GM23338 (cell line): Measurements from ENCODE around the gene DCDC1. TPM values are rescaled to one million over a fixed set of nuclear protein-coding genes. Genes with fewer than 3 reads are reported as not detected.

Source experiments
- ATAC-seq: fragments of 200-7000 bp; cut with Tn5 transposase; 3 replicates; pipeline ENCODE4 v1.9.1; 2020
- DNase-seq: peaks from one replicate; pipeline ENCODE4 v3.0.0-alpha.2; 2015; ENCODE audit warnings: low spot score
- H2AFZ ChIP-seq: fragments of 200-600 bp; sonication (generic); 2 replicates; pipeline ENCODE4 v1.8.0; 2016; ENCODE audit warnings: antibody characterized with exemption, mild to moderate bottlenecking, moderate library complexity
- H3F3A ChIP-seq: fragments of 200-600 bp; sonication (generic); replicated peaks from 2 replicates; pipeline ENCODE4 v1.8.0; 2017; ENCODE audit warnings: antibody characterized with exemption, mixed run types, low read depth
- H3K27ac ChIP-seq: fragments of 200-600 bp; sonication (generic); 2 replicates; pipeline ENCODE4 v1.6.1; 2016; ENCODE audit warnings: low read depth
- H3K27me3 ChIP-seq: fragments of 200-600 bp; sonication (generic); 2 replicates; pipeline ENCODE4 v1.8.0; 2016; ENCODE audit warnings: mild to moderate bottlenecking, mixed run types, moderate library complexity; ENCODE audit not compliant: insufficient read depth
- H3K36me3 ChIP-seq: fragments of 200-600 bp; sonication (generic); 2 replicates; pipeline ENCODE4 v1.8.0; 2016; ENCODE audit warnings: mild to moderate bottlenecking; ENCODE audit not compliant: insufficient read depth
- H3K4me1 ChIP-seq: fragments of 200-600 bp; sonication (generic); 2 replicates; pipeline ENCODE4 v1.8.0; 2016; ENCODE audit warnings: mild to moderate bottlenecking, moderate library complexity; ENCODE audit not compliant: insufficient read depth
- H3K4me2 ChIP-seq: fragments of 200-600 bp; sonication (generic); 2 replicates; pipeline ENCODE4 v1.7.1; 2017; ENCODE audit warnings: mixed run types
- H3K4me3 ChIP-seq: fragments of 200-600 bp; sonication (generic); 2 replicates; pipeline ENCODE4 v1.6.1; 2016; ENCODE audit warnings: mixed run types
- H3K79me2 ChIP-seq: fragments of 200-600 bp; sonication (generic); replicated peaks from 2 replicates; pipeline ENCODE4 v1.8.0; 2017; ENCODE audit warnings: mild to moderate bottlenecking; ENCODE audit not compliant: insufficient read depth
- H3K9me2 ChIP-seq: fragments of 200-600 bp; sonication (generic); 2 replicates; pipeline ENCODE4 v1.8.0; 2017; ENCODE audit not compliant: insufficient read depth
- H4K20me1 ChIP-seq: fragments of 200-600 bp; sonication (generic); replicated peaks from 2 replicates; pipeline ENCODE4 v1.8.0; 2017; ENCODE audit warnings: mild to moderate bottlenecking; ENCODE audit not compliant: insufficient read depth
- H3K27ac Mint-ChIP-seq: 2 replicates; pipeline ENCODE4 v1.8.0; 2020; ENCODE audit warnings: inconsistent platforms, mild to moderate bottlenecking, moderate library complexity, mixed read lengths
- H3K27me3 Mint-ChIP-seq: 3 replicates; pipeline ENCODE4 v1.8.0; 2022; ENCODE audit warnings: low read depth, mild to moderate bottlenecking, moderate library complexity, mixed read lengths, inconsistent platforms; ENCODE audit not compliant: insufficient read depth, poor library complexity
- H3K36me3 Mint-ChIP-seq: 3 replicates; pipeline ENCODE4 v1.8.0; 2021; ENCODE audit warnings: low read depth, mild to moderate bottlenecking, inconsistent platforms, moderate library complexity, mixed read lengths
- H3K4me1 Mint-ChIP-seq: 3 replicates; pipeline ENCODE4 v1.8.0; 2020; ENCODE audit warnings: mild to moderate bottlenecking, inconsistent platforms, mixed read lengths
- H3K4me3 Mint-ChIP-seq: 3 replicates; pipeline ENCODE4 v1.8.0; 2021; ENCODE audit warnings: moderate library complexity, mild to moderate bottlenecking, inconsistent platforms, mixed read lengths
- H3K9me3 Mint-ChIP-seq: 3 replicates; pipeline ENCODE4 v1.8.0; 2020; ENCODE audit warnings: moderate library complexity, mild to moderate bottlenecking, inconsistent platforms, mixed read lengths
- CREB1 ChIP-seq: fragments of 250-450 bp; sonication (Bioruptor Pico); IDR thresholded peaks from 2 replicates; pipeline ENCODE4 v1.5.0; 2020; ENCODE audit warnings: low read depth, mild to moderate bottlenecking, moderate library complexity
- EZH2 ChIP-seq: fragments of 200-600 bp; sonication (generic); IDR thresholded peaks from one replicate; pipeline ENCODE4 v1.8.0; 2017; ENCODE audit warnings: antibody characterized with exemption, mild to moderate bottlenecking, low read depth; ENCODE audit not compliant: unreplicated experiment
- EZH2phosphoT487 ChIP-seq: fragments of 200-600 bp; sonication (generic); IDR thresholded peaks from one replicate; pipeline ENCODE4 v1.8.1; 2018; ENCODE audit warnings: antibody characterized with exemption; ENCODE audit not compliant: unreplicated experiment
- JUNB ChIP-seq: IDR thresholded peaks from one replicate; pipeline ENCODE4 v1.6.1; 2016; ENCODE audit warnings: antibody characterized with exemption; ENCODE audit not compliant: unreplicated experiment
- POLR2AphosphoS5 ChIP-seq: IDR thresholded peaks from 2 replicates; pipeline ENCODE4 v1.6.1; 2016; ENCODE audit warnings: antibody characterized with exemption, low read depth
- REST ChIP-seq: IDR thresholded peaks from one replicate; pipeline ENCODE4 v1.6.1; 2018; ENCODE audit warnings: antibody characterized with exemption; ENCODE audit not compliant: unreplicated experiment
- ZNF114 ChIP-seq: fragments of 250-450 bp; sonication (Bioruptor Pico); IDR thresholded peaks from 2 replicates; pipeline ENCODE4 v1.5.0; 2020; ENCODE audit warnings: mild to moderate bottlenecking, moderate library complexity
- ZNF331 ChIP-seq: fragments of 250-450 bp; sonication (Bioruptor Pico); IDR thresholded peaks from 2 replicates; pipeline ENCODE4 v1.5.0; 2020; ENCODE audit warnings: low read depth, mild to moderate bottlenecking, moderate library complexity
- polyA plus RNA-seq: library from polyadenylated mRNA; unstranded; fragments of >200 nt; fragmentation: Nextera tagmentation; extraction: Ambion mirVana; gene quantifications from 2 replicates; pipeline ENCODE4 v1.2.1, GENCODE V29; 2016
- total RNA-seq: library from RNA; depleted of rRNA; stranded (reverse); fragments of >200 nt; shearing (Covaris generic); gene quantifications from 2 replicates; pipeline ENCODE4 v1.2.3, GENCODE V29; 2014
- TF ChIP-seq, protein P1 (sequence below), 2 experiments: fragments of 200-600 bp in 1 of 2; sonication (generic) in 1 of 2; conservative IDR thresholded peaks; 2 replicates each; pipeline versions ENCODE4 v1.5.1 to v1.6.1; 2016 to 2017; ENCODE audit warnings: antibody characterized with exemption in 2 of 2, low read depth in 2 of 2, mild to moderate bottlenecking in 2 of 2, moderate library complexity in 1 of 2
- TF ChIP-seq, protein P2 (sequence below): fragments of 250-450 bp; sonication (Bioruptor Pico); IDR thresholded peaks from 2 replicates; pipeline ENCODE4 v1.5.0; 2020; ENCODE audit warnings: mild to moderate bottlenecking, moderate library complexity
- TF ChIP-seq, protein P3 (sequence below): IDR thresholded peaks from 2 replicates; pipeline ENCODE4 v1.6.1; 2016; ENCODE audit warnings: antibody characterized with exemption

DCDC1 gene
- total and polyA plus RNA-seq, 2 experiments from 2014 or later, result 0.56 to 0.58 TPM

DNA sequence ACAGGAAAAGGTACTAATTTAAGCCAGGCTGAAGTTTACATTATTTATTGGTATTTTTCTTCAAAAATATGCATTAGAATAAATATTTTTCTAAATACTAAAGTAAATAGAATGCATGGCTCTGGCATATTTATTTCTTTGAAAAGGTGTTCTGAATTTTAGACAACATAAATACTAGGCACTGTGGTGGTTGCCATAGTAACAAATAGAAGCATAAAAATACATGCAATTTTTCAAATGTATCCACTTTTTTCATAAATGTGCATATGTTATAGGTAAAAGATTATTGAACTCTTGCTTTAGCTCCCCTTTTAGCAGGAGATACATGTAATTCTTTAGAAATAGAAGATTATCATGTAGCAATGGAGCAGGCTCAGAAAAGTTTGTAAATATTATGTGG, 18.4 kb downstream of the DCDC1 start:
- no peak overlapping the region for H2AFZ ChIP-seq
- TF ChIP-seq ZNF114 (CRISPR knock-in tag), result no peak
- no peak for TF ChIP-seq EZH2phosphoT487
- TF ChIP-seq, protein P1, sequence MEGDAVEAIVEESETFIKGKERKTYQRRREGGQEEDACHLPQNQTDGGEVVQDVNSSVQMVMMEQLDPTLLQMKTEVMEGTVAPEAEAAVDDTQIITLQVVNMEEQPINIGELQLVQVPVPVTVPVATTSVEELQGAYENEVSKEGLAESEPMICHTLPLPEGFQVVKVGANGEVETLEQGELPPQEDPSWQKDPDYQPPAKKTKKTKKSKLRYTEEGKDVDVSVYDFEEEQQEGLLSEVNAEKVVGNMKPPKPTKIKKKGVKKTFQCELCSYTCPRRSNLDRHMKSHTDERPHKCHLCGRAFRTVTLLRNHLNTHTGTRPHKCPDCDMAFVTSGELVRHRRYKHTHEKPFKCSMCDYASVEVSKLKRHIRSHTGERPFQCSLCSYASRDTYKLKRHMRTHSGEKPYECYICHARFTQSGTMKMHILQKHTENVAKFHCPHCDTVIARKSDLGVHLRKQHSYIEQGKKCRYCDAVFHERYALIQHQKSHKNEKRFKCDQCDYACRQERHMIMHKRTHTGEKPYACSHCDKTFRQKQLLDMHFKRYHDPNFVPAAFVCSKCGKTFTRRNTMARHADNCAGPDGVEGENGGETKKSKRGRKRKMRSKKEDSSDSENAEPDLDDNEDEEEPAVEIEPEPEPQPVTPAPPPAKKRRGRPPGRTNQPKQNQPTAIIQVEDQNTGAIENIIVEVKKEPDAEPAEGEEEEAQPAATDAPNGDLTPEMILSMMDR (conservative IDR thresholded peaks at IDR 0.05; ENCODE audit: low read depth in 2 of 2), result no peak
- no peak for TF ChIP-seq JUNB
- TF ChIP-seq, protein P2, sequence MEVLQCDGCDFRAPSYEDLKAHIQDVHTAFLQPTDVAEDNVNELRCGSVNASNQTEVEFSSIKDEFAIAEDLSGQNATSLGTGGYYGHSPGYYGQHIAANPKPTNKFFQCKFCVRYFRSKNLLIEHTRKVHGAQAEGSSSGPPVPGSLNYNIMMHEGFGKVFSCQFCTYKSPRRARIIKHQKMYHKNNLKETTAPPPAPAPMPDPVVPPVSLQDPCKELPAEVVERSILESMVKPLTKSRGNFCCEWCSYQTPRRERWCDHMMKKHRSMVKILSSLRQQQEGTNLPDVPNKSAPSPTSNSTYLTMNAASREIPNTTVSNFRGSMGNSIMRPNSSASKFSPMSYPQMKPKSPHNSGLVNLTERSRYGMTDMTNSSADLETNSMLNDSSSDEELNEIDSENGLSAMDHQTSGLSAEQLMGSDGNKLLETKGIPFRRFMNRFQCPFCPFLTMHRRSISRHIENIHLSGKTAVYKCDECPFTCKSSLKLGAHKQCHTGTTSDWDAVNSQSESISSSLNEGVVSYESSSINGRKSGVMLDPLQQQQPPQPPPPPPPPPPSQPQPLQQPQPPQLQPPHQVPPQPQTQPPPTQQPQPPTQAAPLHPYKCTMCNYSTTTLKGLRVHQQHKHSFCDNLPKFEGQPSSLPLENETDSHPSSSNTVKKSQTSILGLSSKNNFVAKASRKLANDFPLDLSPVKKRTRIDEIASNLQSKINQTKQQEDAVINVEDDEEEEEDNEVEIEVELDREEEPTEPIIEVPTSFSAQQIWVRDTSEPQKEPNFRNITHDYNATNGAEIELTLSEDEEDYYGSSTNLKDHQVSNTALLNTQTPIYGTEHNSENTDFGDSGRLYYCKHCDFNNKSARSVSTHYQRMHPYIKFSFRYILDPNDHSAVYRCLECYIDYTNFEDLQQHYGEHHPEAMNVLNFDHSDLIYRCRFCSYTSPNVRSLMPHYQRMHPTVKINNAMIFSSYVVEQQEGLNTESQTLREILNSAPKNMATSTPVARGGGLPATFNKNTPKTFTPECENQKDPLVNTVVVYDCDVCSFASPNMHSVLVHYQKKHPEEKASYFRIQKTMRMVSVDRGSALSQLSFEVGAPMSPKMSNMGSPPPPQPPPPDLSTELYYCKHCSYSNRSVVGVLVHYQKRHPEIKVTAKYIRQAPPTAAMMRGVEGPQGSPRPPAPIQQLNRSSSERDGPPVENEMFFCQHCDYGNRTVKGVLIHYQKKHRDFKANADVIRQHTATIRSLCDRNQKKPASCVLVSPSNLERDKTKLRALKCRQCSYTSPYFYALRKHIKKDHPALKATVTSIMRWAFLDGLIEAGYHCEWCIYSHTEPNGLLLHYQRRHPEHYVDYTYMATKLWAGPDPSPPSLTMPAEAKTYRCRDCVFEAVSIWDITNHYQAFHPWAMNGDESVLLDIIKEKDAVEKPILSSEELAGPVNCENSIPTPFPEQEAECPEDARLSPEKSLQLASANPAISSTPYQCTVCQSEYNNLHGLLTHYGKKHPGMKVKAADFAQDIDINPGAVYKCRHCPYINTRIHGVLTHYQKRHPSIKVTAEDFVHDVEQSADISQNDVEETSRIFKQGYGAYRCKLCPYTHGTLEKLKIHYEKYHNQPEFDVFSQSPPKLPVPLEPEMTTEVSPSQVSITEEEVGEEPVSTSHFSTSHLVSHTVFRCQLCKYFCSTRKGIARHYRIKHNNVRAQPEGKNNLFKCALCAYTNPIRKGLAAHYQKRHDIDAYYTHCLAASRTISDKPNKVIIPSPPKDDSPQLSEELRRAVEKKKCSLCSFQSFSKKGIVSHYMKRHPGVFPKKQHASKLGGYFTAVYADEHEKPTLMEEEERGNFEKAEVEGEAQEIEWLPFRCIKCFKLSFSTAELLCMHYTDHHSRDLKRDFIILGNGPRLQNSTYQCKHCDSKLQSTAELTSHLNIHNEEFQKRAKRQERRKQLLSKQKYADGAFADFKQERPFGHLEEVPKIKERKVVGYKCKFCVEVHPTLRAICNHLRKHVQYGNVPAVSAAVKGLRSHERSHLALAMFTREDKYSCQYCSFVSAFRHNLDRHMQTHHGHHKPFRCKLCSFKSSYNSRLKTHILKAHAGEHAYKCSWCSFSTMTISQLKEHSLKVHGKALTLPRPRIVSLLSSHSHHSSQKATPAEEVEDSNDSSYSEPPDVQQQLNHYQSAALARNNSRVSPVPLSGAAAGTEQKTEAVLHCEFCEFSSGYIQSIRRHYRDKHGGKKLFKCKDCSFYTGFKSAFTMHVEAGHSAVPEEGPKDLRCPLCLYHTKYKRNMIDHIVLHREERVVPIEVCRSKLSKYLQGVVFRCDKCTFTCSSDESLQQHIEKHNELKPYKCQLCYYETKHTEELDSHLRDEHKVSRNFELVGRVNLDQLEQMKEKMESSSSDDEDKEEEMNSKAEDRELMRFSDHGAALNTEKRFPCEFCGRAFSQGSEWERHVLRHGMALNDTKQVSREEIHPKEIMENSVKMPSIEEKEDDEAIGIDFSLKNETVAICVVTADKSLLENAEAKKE (CRISPR knock-in tag), result no peak
- no peak for TF ChIP-seq POLR2AphosphoS5
- no peak for TF ChIP-seq ZNF331 (CRISPR knock-in tag)
- TF ChIP-seq EZH2, result no peak
- TF ChIP-seq, protein P3, sequence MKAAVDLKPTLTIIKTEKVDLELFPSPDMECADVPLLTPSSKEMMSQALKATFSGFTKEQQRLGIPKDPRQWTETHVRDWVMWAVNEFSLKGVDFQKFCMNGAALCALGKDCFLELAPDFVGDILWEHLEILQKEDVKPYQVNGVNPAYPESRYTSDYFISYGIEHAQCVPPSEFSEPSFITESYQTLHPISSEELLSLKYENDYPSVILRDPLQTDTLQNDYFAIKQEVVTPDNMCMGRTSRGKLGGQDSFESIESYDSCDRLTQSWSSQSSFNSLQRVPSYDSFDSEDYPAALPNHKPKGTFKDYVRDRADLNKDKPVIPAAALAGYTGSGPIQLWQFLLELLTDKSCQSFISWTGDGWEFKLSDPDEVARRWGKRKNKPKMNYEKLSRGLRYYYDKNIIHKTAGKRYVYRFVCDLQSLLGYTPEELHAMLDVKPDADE, result no peak
- TF ChIP-seq REST, result no peak
- no peak for TF ChIP-seq CREB1 (CRISPR knock-in tag)
- ATAC-seq, result no peak

More for the DNA sequence above, 18.4 kb downstream of the DCDC1 start:
- no peak overlapping the region for H3K4me2 ChIP-seq
- H3K36me3 Mint-ChIP-seq, result no peaks in the 10 kb centered on the region
- H3K36me3 ChIP-seq, result no peaks in the 10 kb centered on the region
- H3K27ac ChIP-seq, result no peak overlapping the region
- H3K4me3 ChIP-seq, result no peak overlapping the region
- peaks cover 8% of the 10 kb centered on the region; the same call in 1 of the 2 replicates for H3K4me1 ChIP-seq
- H3F3A ChIP-seq, result no peaks in the 10 kb centered on the region
- H3K9me2 ChIP-seq, result no peaks in the 10 kb centered on the region
- H3K4me3 Mint-ChIP-seq, result no peak overlapping the region
- H3K27ac Mint-ChIP-seq, result no peak overlapping the region
- H3K27me3 ChIP-seq, result no peaks in the 10 kb centered on the region
- no peak for DNase-seq
- H3K27me3 Mint-ChIP-seq, result no peaks in the 10 kb centered on the region
- H4K20me1 ChIP-seq, result no peaks in the 10 kb centered on the region
- H3K4me1 Mint-ChIP-seq, result peaks cover 5% of the 10 kb centered on the region; the same call in 2 of the 3 replicates
- H3K9me3 Mint-ChIP-seq, result no peaks in the 10 kb centered on the region
- no peaks in the 10 kb centered on the region for H3K79me2 ChIP-seq
